HG03520 (cell line): ENCODE measurements around the gene SCARF1.
A peak's percentile ranks its signal among the peaks of the same experiment; 100 is the strongest.

Experiments used
- ATAC-seq: cut with Tn5 transposase; IDR thresholded peaks from one replicate; pipeline ENCODE4 v1.9.1; 2021; ENCODE audit warnings: mild to moderate bottlenecking, moderate library complexity; ENCODE audit not compliant: unreplicated experiment

The SCARF1 gene

DNA sequence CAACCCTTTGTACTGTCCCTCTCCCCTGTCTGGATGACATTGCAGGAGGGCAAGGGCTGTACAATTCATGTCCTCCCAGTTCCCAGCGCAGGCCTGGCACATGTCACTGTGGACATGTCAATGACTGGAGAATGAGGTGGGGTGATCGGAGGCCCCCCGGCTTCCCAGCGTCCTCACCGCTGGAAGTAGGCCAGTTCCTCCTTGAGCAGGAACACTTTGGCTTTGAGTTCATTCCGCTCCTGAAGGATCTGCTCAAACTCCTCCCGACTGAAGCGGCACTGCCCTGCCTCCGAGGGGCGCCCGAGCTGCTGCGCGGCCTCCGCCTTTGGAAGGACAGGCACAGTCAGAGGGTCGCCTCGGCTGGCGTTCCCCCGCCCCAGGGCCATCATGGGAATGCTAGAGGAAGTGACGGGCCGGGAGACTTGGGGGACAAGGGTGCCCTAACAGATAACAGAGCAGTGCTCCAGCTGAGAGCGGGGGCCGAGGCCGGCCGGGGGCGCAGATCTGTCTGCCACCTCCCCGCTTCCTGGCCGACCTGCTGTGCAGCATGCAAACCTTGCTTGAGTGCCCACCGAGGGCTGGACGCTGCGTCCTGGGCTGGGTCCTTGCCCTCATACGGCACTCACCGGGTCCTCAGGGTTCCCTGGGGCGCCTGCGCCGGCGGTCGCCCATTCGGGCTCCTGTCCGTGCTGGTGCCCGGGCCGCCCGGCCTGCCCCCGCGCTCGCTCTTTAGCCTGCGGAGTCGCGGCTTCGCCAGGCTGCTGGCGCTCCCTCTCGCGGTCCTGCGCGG is 2.8 kb upstream of the SCARF1 start:
- ATAC-seq = peak; percentile 22

DNA sequence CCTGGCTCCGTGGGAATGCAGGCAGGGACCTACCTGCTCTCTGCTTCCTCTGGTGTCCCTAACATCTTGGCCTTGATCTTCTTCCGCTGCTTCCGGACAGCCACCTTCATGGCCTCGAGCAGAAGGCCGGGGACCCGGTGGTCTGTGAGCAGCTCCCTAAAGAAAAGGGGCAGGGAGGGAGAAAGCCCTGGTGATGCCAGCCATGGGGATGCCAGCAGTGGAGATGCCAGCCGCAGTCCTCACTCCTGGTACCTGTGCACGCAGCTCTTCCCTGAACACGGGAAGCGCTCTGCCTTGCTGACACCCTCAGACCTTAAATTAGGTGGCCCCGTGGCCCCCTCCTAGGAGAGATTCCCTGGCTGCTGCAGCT is 2.3 kb upstream of the SCARF1 start:
- ATAC-seq = no peak

GRCh38 chr17:1646199-1646875 is 805 bp upstream of the SCARF1 start:
- no peak for ATAC-seq

DNA sequence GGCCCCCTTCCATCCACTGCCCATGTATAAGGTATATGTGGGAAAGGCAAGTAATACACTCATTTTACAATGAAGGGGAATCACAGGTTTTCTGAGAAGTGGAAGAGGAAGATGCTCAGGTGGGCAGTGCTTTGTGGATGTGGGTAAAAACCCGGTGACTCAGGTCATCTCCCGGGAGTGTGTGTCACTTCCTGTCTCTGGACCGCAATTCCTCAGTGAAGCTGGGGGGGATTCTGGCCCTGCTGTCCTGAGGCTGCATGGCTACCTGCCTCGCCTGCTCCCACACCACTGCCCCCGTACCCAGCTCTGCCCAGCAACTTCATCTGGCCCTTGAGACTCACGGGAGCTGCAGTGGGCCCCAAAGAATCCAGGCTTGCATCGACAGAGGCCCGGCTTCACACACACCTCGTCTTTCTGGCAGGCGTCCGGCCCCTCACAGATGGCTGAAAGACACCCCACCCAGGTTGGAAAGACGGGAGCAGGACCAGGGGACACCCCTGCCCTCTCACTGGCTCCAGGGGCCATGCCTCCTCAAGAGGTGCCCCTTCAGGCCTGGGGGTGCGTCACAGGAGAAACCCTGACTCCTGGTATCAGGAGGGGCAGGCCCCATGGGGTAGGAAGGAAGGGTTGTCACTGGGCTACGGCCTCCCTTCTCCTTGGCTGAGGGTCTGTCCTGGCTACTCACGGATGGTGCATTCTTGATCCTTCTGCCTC is 882 bp downstream of the SCARF1 start:
- ATAC-seq = no peak

GRCh38 chr17:1643999-1644492 is 1.5 kb downstream of the SCARF1 start:
- ATAC-seq = no peak

GRCh38 chr17:1643293-1643998 is 2.1 kb downstream of the SCARF1 start:
- ATAC-seq = no peak

DNA sequence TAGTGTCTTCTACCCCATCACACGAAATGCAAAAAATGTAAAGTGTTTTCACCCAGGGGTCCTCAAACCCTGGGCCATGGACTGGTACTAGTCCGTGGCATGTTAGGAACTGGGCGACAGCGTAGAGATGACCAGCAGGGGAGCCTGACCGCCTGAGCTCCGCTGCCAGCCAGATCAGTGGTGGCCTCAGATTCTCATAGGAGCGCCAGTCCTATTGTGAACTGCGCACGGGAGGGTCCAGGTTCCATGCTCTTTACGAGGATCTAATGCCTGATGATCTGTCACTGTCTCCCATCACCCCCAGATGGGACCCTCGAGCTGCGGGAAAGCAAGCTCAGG is 4.5 kb downstream of the SCARF1 start:
- ATAC-seq = no peak

DNA sequence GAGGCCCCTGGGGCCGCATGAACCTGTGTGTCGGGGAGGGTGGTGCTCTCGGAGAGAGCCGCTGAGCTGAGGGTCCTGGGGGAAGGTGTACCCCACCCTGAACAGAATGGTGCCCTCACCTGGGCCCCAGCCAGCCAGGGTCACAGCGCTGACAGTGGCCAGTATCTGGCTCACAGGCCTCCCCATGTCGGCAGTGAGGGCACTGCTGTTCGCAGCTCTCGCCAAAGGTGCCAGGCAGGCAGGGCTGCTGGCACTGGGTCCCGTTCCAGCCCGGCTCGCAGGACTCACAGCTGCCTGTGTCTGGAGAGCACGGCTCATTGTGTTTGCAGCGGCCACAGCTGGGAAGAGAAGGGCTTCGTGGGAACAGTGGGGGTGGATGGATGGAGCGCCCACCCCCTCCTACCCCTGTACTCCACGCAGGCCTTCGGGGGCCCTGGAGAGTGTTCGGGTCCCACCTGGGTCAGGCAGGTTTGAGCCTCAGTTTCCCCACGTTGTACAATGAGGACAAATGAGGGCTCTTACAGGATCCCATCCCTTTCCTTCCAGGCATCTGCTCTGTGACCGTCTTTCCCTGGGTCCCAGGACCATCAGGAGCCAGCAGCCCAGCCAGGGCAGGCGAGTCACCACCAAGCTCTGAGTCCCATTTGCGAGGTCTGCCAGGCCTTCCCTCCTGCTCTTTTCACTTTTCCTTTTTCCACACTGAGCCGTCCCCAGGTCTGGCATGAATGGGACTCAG is 5.0 kb downstream of the SCARF1 start:
- no peak for ATAC-seq

DNA sequence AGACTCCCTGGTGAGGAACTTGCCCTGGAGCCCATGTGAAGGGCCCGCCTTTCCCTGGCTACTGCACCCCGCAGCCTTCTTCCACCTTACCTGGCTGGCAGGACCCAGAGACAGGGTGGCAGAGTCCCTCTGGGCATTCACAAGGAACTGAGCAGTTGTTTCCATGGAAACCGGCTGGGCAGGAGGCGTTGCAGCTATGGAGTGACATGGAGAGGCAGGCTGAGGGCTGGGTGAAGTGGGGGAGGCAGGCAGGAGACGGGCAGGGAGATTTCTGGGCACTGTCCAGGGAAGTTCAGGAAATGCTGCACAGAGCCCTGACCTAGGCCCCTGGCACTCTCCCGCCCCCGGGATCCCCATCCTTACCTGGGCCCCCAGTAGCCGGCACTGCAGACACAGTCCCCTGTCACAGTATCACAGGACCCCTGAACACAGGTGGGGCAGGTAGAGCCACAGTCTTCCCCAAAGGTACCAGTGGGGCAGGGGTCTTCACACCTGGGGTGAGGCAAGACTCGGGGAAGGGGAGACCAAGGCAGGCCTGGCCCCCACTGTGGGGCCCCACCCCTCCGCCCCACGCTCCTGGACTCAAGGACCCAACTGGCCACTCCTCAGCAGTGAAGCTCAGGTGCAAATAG is 5.9 kb downstream of the SCARF1 start:
- no peak for ATAC-seq

- ATAC-seq = no peak
These were observed 6.8 kb downstream of the SCARF1 start for GRCh38 chr17:1638624-1639300.

GRCh38 chr17:1638171-1638590 is 7.4 kb downstream of the SCARF1 start:
- ATAC-seq = no peak

DNA sequence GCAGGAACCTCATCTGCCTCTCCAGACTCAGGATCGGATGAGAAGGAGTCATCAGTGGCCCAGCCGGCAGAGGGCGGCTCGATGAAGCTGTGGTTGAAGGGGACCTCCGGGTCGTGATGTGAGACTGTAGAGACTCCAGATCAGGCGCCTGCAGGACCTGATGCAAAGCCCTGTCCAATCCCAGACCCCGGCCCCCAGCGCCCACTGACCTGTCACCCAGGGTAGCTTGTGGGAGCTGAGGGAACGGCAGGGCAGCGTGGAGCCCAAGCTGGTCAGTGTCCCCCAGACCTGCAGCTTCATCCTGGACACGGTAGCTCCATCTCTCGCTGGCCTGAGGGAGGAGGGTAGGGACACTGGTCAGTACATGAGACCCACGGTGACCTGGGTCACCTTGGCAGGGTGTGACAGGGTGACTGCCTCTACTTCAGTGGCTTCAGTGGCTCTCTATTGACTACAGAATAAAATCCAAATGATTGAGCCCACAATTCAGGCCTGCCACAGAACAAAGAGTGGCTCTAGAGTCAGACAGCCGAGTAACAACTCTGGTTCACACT is 8.7 kb downstream of the SCARF1 start:
- no peak for ATAC-seq

- no peak for ATAC-seq
These were observed 9.7 kb downstream of the SCARF1 start for GRCh38 chr17:1635675-1636465.

- ATAC-seq = no peak
These were observed 10.5 kb downstream of the SCARF1 start for GRCh38 chr17:1634841-1635650.

DNA sequence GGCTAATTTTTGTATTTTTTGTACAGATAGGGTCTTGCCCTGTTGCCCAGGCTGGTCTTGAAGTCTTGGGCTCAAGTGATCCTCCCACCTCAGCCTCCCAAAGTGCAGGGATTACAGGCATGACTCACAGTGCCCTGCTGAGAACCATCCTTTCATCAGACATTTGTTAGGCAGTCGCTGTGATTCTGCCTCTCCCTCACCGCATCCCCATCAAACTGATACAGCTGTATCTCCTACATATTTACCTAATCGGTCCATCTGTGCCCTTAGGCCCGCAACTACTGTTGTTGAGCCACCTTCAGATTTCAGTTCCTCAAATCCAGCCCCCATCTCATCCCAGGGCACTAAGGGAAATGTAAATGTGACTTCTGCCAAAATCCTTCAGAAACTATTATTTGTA is 14.9 kb downstream of the SCARF1 start:
- no peak for ATAC-seq

DNA sequence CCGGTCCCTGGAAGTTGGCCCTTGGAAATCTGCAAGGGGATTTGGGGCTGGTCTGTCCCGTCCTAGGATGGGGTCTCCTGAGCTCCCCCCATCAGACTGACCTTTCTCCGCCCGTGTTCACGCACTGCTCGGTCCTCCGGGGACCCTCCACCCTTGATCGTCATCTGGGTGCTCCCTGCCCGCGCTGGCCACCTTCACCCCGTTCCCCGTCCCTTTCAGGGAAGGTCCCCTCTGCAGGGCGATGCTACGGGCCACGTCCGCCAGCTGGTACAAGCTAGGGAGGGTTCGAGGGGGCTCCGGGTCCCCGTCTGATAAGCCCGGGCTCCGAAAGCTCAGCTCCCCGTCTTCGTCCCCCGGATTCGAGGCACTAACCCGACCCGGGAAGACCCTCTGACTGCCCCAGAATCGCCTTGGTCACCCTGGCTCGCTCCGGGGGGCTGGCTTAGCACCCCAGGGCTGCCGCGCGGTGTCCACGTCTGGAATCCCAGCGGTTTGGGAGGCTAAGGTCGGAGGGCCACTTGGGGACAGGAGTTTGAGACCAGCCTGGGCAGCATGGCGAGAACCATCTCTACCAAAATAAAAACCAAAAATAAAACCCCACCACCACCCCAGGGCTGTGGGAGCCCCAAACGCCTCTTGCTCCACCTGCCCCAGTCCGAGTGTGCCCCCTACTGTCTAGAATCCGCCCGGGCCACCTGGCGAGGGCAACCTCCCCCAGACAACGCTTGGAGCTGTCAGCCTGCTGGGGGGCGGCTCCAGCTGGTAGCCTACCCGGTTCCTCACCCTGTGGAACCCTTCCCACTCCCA is 15.8 kb downstream of the SCARF1 start:
- ATAC-seq = no peak
